Measurements from ENCODE around the gene SHISA7.

Gene SHISA7

GRCh38 chr19:55466241-55466614, 23.1 kb upstream of the SHISA7 start:
- no peak overlapping the region for H3K4me3 ChIP-seq (ENCODE audit: control insufficient read depth in 1 of 7, extremely low read depth in 1 of 7, insufficient read depth in 4 of 7, low read depth in 2 of 7, low read length in 6 of 7)
- WGBS (ENCODE audit: insufficient coverage), result 98% methylated on average over 4 of the region's 4 CpGs
- ChIA-PET CTCF (interaction anchor here (0.6 to 3.6 kb wide), 8 partner anchors 12 to 172 kb away, joined by 3 to 37 read pairs (median 6); no protein-coding TSS in a partner anchor), POLR2A (no interaction called here)
- H3K27me3 ChIP-seq (replicated peaks in 2 of 5; ENCODE audit: control insufficient read depth in 4 of 5, insufficient read depth in 5 of 5, low read length in 4 of 5), result no peaks in the 10 kb centered on the region
- no peaks in the 10 kb centered on the region for H3K36me3 ChIP-seq (ENCODE audit: control insufficient read depth in 4 of 4, insufficient read depth in 4 of 4, low read length in 3 of 4)
- H3K4me1 ChIP-seq (ENCODE audit: control extremely low read depth in 1 of 4, control insufficient read depth in 4 of 4, insufficient read depth in 4 of 4, low read length in 3 of 4), result peaks cover 0 to 11% (median 7%) of the 10 kb centered on the region in 4 experiments
- H3K27ac ChIP-seq (ENCODE audit: insufficient read depth in 1 of 2, low read depth in 1 of 2, low read length in 2 of 2, poor library complexity in 1 of 2, severe bottlenecking in 2 of 2), result no peak overlapping the region
- no peak for DNase-seq
- H3K9me3 ChIP-seq (ENCODE audit: control extremely low read depth in 1 of 5, control insufficient read depth in 4 of 5, insufficient read depth in 2 of 5, low read depth in 1 of 5, low read length in 4 of 5), result no peaks in the 10 kb centered on the region

- no peak overlapping the region for H3K4me3 ChIP-seq (ENCODE audit: control insufficient read depth in 1 of 7, extremely low read depth in 1 of 7, insufficient read depth in 4 of 7, low read depth in 2 of 7, low read length in 6 of 7)
- WGBS (ENCODE audit: insufficient coverage), result 94% methylated on average over 8 of the region's 11 CpGs
- H3K27me3 ChIP-seq (replicated peaks in 2 of 5; ENCODE audit: control insufficient read depth in 4 of 5, insufficient read depth in 5 of 5, low read length in 4 of 5), result no peaks in the 10 kb centered on the region
- no peaks in the 10 kb centered on the region for H3K9me3 ChIP-seq (ENCODE audit: control extremely low read depth in 1 of 5, control insufficient read depth in 4 of 5, insufficient read depth in 2 of 5, low read depth in 1 of 5, low read length in 4 of 5)
- POLR2A ChIA-PET, result no interaction called here
- CTCF ChIA-PET, result interaction anchor here (3.6 kb wide), 1 partner anchor 39 kb away, joined by 37 read pairs; no protein-coding TSS in a partner anchor
- DNase-seq, result no peak
- peaks cover 0 to 17% (median 13%) of the 10 kb centered on the region in 4 experiments for H3K4me1 ChIP-seq (ENCODE audit: control extremely low read depth in 1 of 4, control insufficient read depth in 4 of 4, insufficient read depth in 4 of 4, low read length in 3 of 4)
- H3K36me3 ChIP-seq (ENCODE audit: control insufficient read depth in 4 of 4, insufficient read depth in 4 of 4, low read length in 3 of 4), result no peaks in the 10 kb centered on the region
- no peak overlapping the region for H3K27ac ChIP-seq (ENCODE audit: insufficient read depth in 1 of 2, low read depth in 1 of 2, low read length in 2 of 2, poor library complexity in 1 of 2, severe bottlenecking in 2 of 2)
These were observed 22.6 kb upstream of the SHISA7 start for GRCh38 chr19:55465460-55466240.

- no peak within 1 kb of the TSS for H3K27ac ChIP-seq (ENCODE audit: insufficient read depth in 1 of 2, low read depth in 1 of 2, low read length in 2 of 2, poor library complexity in 1 of 2, severe bottlenecking in 2 of 2)
- no peaks in the 10 kb centered on the region for H3K27me3 ChIP-seq (replicated peaks in 2 of 5; ENCODE audit: control insufficient read depth in 4 of 5, insufficient read depth in 5 of 5, low read length in 4 of 5)
- 87% methylated on average over 8 of the region's 14 CpGs for WGBS (ENCODE audit: insufficient coverage)
- no peak within 1 kb of the TSS for H3K4me3 ChIP-seq (ENCODE audit: control insufficient read depth in 1 of 7, extremely low read depth in 1 of 7, insufficient read depth in 4 of 7, low read depth in 2 of 7, low read length in 6 of 7)
- ChIA-PET CTCF (interaction anchor here (1.4 kb wide), 1 partner anchor 9 kb away, joined by 3 read pairs; no protein-coding TSS in a partner anchor), POLR2A (no interaction called here)
- no peak for DNase-seq
- no peaks in the 10 kb centered on the region for H3K36me3 ChIP-seq (ENCODE audit: control insufficient read depth in 4 of 4, insufficient read depth in 4 of 4, low read length in 3 of 4)
- peaks cover 0 to 25% (median 18%) of the 10 kb centered on the region in 4 experiments for H3K4me1 ChIP-seq (ENCODE audit: control extremely low read depth in 1 of 4, control insufficient read depth in 4 of 4, insufficient read depth in 4 of 4, low read length in 3 of 4)
- no peaks in the 10 kb centered on the region for H3K9me3 ChIP-seq (ENCODE audit: control extremely low read depth in 1 of 5, control insufficient read depth in 4 of 5, insufficient read depth in 2 of 5, low read depth in 1 of 5, low read length in 4 of 5)
These were observed 21.6 kb upstream of the SHISA7 start, which contains the start of gene C19orf85 for GRCh38 chr19:55464662-55465054. C19orf85 (minus strand) TSS chr19:55464751; CDS start chr19:55464554, 197 bp downstream.

DNA sequence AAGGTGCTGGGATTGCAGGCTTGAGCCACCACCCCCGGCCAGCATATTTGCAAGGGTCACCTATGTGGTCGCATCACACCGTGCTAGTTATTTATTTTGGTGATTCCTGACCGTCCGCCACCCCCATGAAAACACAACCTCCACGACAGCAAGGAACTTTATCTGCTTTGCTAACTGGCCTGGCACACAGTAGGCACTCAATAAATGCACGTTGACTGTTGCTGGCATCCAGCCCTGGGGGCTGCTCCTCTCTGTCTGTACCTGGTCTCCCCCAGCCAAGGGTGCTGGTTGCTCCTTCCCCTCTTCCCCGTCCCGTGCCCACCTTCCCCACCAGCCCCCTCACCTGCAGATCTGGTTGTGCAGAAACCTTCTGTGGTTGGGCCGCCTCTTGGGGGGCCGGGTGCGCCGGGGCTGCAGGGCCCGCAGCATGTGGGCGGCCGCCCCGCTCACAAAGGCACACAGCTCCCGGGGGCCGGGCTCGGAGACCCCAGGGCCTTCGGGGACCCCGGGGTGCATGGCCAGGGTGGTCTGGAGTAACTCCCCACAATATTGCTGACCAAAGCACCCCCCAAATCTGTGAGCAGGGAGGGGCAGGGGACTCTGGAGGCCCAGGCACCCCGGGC, 21.1 kb upstream of the SHISA7 start:
- Histone ChIP-seq H3K27ac (ENCODE audit: insufficient read depth in 1 of 2, low read depth in 1 of 2, low read length in 2 of 2, poor library complexity in 1 of 2, severe bottlenecking in 2 of 2) (no peak overlapping the region), H3K4me1 (ENCODE audit: control extremely low read depth in 1 of 4, control insufficient read depth in 4 of 4, insufficient read depth in 4 of 4, low read length in 3 of 4) (peaks cover 0 to 26% (median 18%) of the 10 kb centered on the region in 4 experiments), H3K9me3 (ENCODE audit: control extremely low read depth in 1 of 5, control insufficient read depth in 4 of 5, insufficient read depth in 2 of 5, low read depth in 1 of 5, low read length in 4 of 5) (no peaks in the 10 kb centered on the region), H3K4me3 (ENCODE audit: control insufficient read depth in 1 of 7, extremely low read depth in 1 of 7, insufficient read depth in 4 of 7, low read depth in 2 of 7, low read length in 6 of 7) (no peak overlapping the region), H3K36me3 (ENCODE audit: control insufficient read depth in 4 of 4, insufficient read depth in 4 of 4, low read length in 3 of 4) (no peaks in the 10 kb centered on the region), H3K27me3 (replicated peaks in 2 of 5; ENCODE audit: control insufficient read depth in 4 of 5, insufficient read depth in 5 of 5, low read length in 4 of 5) (no peaks in the 10 kb centered on the region)
- DNase-seq, result no peak
- ChIA-PET POLR2A (no interaction called here), CTCF (interaction anchor here (1.4 kb wide), 1 partner anchor 10 kb away, joined by 3 read pairs; no protein-coding TSS in a partner anchor)
- WGBS (ENCODE audit: insufficient coverage), result 96% methylated on average over 16 of the region's 23 CpGs

DNA sequence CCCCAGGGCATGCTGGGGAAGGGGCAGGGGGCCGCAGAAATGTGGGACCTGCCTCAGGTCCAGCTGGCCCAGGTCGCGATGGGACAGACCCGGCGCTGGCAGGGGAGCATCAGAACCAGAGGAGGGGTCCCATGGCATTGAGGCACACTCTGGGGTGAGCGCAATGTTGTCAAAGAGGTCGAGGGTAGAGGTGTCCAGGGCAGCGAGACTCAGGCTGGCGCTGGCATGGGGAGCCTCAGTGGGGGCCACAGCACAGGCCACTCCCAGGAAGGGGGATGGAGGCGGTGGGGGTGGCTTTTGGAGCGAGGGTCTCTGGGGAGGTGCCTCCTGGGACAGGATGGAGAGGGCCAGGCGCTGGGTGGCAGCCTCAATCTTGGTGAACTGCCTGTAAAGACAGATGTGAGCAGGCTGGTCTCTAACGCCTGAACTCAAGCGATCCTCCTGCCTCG, 20.5 kb upstream of the SHISA7 start:
- Histone ChIP-seq H3K27me3 (replicated peaks in 2 of 5; ENCODE audit: control insufficient read depth in 4 of 5, insufficient read depth in 5 of 5, low read length in 4 of 5) (no peaks in the 10 kb centered on the region), H3K4me3 (ENCODE audit: control insufficient read depth in 1 of 7, extremely low read depth in 1 of 7, insufficient read depth in 4 of 7, low read depth in 2 of 7, low read length in 6 of 7) (no peak overlapping the region), H3K36me3 (ENCODE audit: control insufficient read depth in 4 of 4, insufficient read depth in 4 of 4, low read length in 3 of 4) (no peaks in the 10 kb centered on the region), H3K27ac (ENCODE audit: insufficient read depth in 1 of 2, low read depth in 1 of 2, low read length in 2 of 2, poor library complexity in 1 of 2, severe bottlenecking in 2 of 2) (no peak overlapping the region), H3K9me3 (ENCODE audit: control extremely low read depth in 1 of 5, control insufficient read depth in 4 of 5, insufficient read depth in 2 of 5, low read depth in 1 of 5, low read length in 4 of 5) (no peaks in the 10 kb centered on the region), H3K4me1 (ENCODE audit: control extremely low read depth in 1 of 4, control insufficient read depth in 4 of 4, insufficient read depth in 4 of 4, low read length in 3 of 4) (peaks cover 0 to 26% (median 18%) of the 10 kb centered on the region in 4 experiments)
- CTCF ChIA-PET, result interaction anchor here (1.4 kb wide), 1 partner anchor 10 kb away, joined by 3 read pairs; no protein-coding TSS in a partner anchor
- POLR2A ChIA-PET, result no interaction called here
- DNase-seq, result no peak
- WGBS (ENCODE audit: insufficient coverage), result 89% methylated on average over 10 of the region's 15 CpGs

GRCh38 chr19:55462722-55463121, 19.6 kb upstream of the SHISA7 start:
- CTCF ChIA-PET, result interaction anchor here (1.0 kb wide), 3 partner anchors 36 to 80 kb away, joined by 3 read pairs; no protein-coding TSS in a partner anchor
- DNase-seq, result no peak
- POLR2A ChIA-PET, result interaction anchor here (1.1 kb wide), 1 partner anchor 14 kb away, joined by 6 read pairs; the partner anchor contains the start of gene ZNF628
- H3K4me1 ChIP-seq (ENCODE audit: control extremely low read depth in 1 of 4, control insufficient read depth in 4 of 4, insufficient read depth in 4 of 4, low read length in 3 of 4), result peaks cover 0 to 26% (median 18%) of the 10 kb centered on the region in 4 experiments
- H3K27ac ChIP-seq (ENCODE audit: insufficient read depth in 1 of 2, low read depth in 1 of 2, low read length in 2 of 2, poor library complexity in 1 of 2, severe bottlenecking in 2 of 2), result no peak overlapping the region
- 89% methylated on average over 5 of the region's 11 CpGs for WGBS (ENCODE audit: insufficient coverage)
- H3K36me3 ChIP-seq (ENCODE audit: control insufficient read depth in 4 of 4, insufficient read depth in 4 of 4, low read length in 3 of 4), result peaks cover 0 to 4% (median 0%) of the 10 kb centered on the region in 4 experiments
- no peaks in the 10 kb centered on the region for H3K9me3 ChIP-seq (ENCODE audit: control extremely low read depth in 1 of 5, control insufficient read depth in 4 of 5, insufficient read depth in 2 of 5, low read depth in 1 of 5, low read length in 4 of 5)
- no peak overlapping the region for H3K4me3 ChIP-seq (ENCODE audit: control insufficient read depth in 1 of 7, extremely low read depth in 1 of 7, insufficient read depth in 4 of 7, low read depth in 2 of 7, low read length in 6 of 7)
- H3K27me3 ChIP-seq (replicated peaks in 2 of 5; ENCODE audit: control insufficient read depth in 4 of 5, insufficient read depth in 5 of 5, low read length in 4 of 5), result no peaks in the 10 kb centered on the region
